AG09319 (cell line): ENCODE results near the gene JTB.

Experiments
- DNase-seq: peaks from one replicate; pipeline ENCODE4 v3.0.0-alpha.2; 2010; ENCODE audit warnings: low read depth; ENCODE audit errors: extremely low read depth
- CTCF ChIP-seq: IDR thresholded peaks from 2 replicates; pipeline ENCODE4 v1.5.1; 2011; ENCODE audit warnings: low read depth, mild to moderate bottlenecking, inconsistent platforms, low read length, moderate library complexity

JTB gene

DNA sequence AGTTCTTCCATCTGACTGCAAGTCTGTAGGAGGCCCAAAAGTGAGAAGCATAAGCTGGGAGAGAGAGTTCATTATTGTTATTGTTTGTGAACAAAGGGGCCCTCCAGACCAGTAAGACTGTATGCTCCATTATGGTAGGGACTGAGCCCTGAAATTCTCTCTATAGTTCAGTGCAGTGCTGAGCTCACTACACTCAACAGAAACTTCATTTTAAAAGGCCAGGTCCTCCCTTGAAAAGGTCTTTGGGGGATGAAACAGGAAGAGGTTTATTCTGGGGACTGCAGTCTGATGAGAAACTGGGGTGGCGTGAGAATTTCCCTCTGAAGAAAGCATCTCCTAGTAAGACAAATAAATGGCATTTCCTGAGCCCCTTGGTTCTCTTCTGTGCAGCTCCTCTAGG, 49.2 kb downstream of the JTB start:
- no peak for DNase-seq
- TF ChIP-seq CTCF = no peak

DNA sequence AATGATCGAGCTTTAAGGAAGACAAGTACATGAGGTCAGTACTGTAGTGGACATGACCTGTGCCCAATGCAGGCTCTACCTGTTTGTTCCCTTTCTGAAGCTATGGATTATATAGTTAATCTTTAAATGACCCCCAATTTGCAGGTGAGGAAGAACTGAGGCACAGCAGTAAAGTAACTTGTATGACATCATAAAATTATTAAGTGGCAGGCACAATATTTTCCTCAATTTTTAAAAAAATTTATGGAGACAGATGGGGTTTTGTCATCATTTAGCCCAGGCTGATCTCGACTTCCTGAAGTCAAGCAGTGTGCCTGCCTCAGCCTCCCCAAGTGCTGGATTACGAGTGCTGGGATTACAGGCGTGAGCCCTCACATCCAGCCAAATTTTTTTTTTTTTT, 51.1 kb downstream of the JTB start:
- no peak for TF ChIP-seq CTCF
- no peak for DNase-seq
